Loucy (cell line): Measurements from ENCODE around the gene WDR93.

Source experiments
- H2AFZ ChIP-seq: fragments of 200-600 bp; sonication (generic); 2 replicates; pipeline ENCODE4 v1.6.0; 2016; ENCODE audit warnings: antibody characterized with exemption, mild to moderate bottlenecking, low read length, moderate library complexity
- H3F3A ChIP-seq: fragments of 200-600 bp; 2 replicates; pipeline ENCODE4 v1.6.0; 2016; ENCODE audit warnings: antibody characterized with exemption, low read depth, mild to moderate bottlenecking
- H3K27me3 ChIP-seq: fragments of 200-600 bp; sonication (generic); 2 replicates; pipeline ENCODE4 v1.6.1; 2014; ENCODE audit warnings: low read length, mild to moderate bottlenecking; ENCODE audit not compliant: insufficient read depth, poor library complexity, severe bottlenecking
- H3K36me3 ChIP-seq: fragments of 200-600 bp; sonication (generic); 2 replicates; pipeline ENCODE4 v1.6.1; 2016; ENCODE audit warnings: low read length; ENCODE audit not compliant: insufficient read depth
- H3K4me1 ChIP-seq: fragments of 200-600 bp; sonication (generic); 2 replicates; pipeline ENCODE4 v1.5.1; 2014; ENCODE audit warnings: low read length, mild to moderate bottlenecking; ENCODE audit not compliant: insufficient read depth, poor library complexity, severe bottlenecking
- H3K4me2 ChIP-seq: fragments of 200-600 bp; sonication (generic); 2 replicates; pipeline ENCODE4 v1.6.0; 2014; ENCODE audit warnings: antibody characterized with exemption, low read length, low read depth, mild to moderate bottlenecking; ENCODE audit not compliant: poor library complexity, severe bottlenecking
- H3K4me3 ChIP-seq: fragments of 200-600 bp; sonication (generic); 2 replicates; pipeline ENCODE4 v1.5.1; 2014; ENCODE audit warnings: low read length, mild to moderate bottlenecking, mixed read lengths; ENCODE audit not compliant: poor library complexity, severe bottlenecking
- H3K79me2 ChIP-seq: fragments of 200-600 bp; sonication (generic); 2 replicates; pipeline ENCODE4 v1.6.1; 2014; ENCODE audit warnings: low read length; ENCODE audit not compliant: insufficient read depth
- H3K9ac ChIP-seq: fragments of 200-600 bp; sonication (generic); 2 replicates; pipeline ENCODE4 v1.6.0; 2014; ENCODE audit warnings: mild to moderate bottlenecking, low read depth, low read length, moderate library complexity; ENCODE audit not compliant: poor library complexity, severe bottlenecking
- H3K9me2 ChIP-seq: fragments of 200-600 bp; sonication (generic); replicated peaks from 2 replicates; pipeline ENCODE4 v1.6.1; 2016; ENCODE audit warnings: low read depth, low read length, mixed read lengths
- H3K9me3 ChIP-seq: fragments of 200-600 bp; sonication (generic); 2 replicates; pipeline ENCODE4 v1.6.1; 2014; ENCODE audit warnings: mild to moderate bottlenecking, antibody characterized with exemption, low read length, low read depth; ENCODE audit not compliant: insufficient read depth
- H4K20me1 ChIP-seq: fragments of 200-600 bp; sonication (generic); 2 replicates; pipeline ENCODE4 v1.6.0; 2014; ENCODE audit warnings: antibody characterized with exemption, low read length, mild to moderate bottlenecking; ENCODE audit not compliant: insufficient read depth, poor library complexity, severe bottlenecking
- CTCF ChIP-seq: fragments of 200-600 bp; sonication (generic); conservative IDR thresholded peaks from 2 replicates; pipeline ENCODE4 v1.5.1; 2014; ENCODE audit warnings: mild to moderate bottlenecking, antibody characterized with exemption, low read length
- EZH2phosphoT487 ChIP-seq: fragments of 200-600 bp; IDR thresholded peaks from 2 replicates; pipeline ENCODE4 v1.6.1; 2018; ENCODE audit warnings: antibody characterized with exemption, mild to moderate bottlenecking, moderate library complexity, borderline replicate concordance

The WDR93 gene

GRCh38 chr15:89645680-89646079 lies 44.9 kb upstream of the WDR93 start:
- Histone ChIP-seq H3K27me3 (no peaks in the 10 kb centered on the region), H3K36me3 (no peaks in the 10 kb centered on the region), H3K9me2 (no peaks in the 10 kb centered on the region), H2AFZ (no peak overlapping the region), H3K4me1 (no peaks in the 10 kb centered on the region), H4K20me1 (no peaks in the 10 kb centered on the region), H3F3A (no peaks in the 10 kb centered on the region), H3K9ac (no peak overlapping the region), H3K9me3 (no peaks in the 10 kb centered on the region), H3K79me2 (no peaks in the 10 kb centered on the region), H3K4me3 (no peak overlapping the region), H3K4me2 (no peak overlapping the region)
- no peak for TF ChIP-seq CTCF
- no peak for TF ChIP-seq EZH2phosphoT487

- no peaks in the 10 kb centered on the region for H3K9me2 ChIP-seq
- no peaks in the 10 kb centered on the region for H3K4me1 ChIP-seq
- no peak for TF ChIP-seq CTCF
- no peak for TF ChIP-seq EZH2phosphoT487
- no peak overlapping the region for H3K9ac ChIP-seq
- no peaks in the 10 kb centered on the region for H3F3A ChIP-seq
- no peaks in the 10 kb centered on the region for H3K79me2 ChIP-seq
- no peaks in the 10 kb centered on the region for H3K9me3 ChIP-seq
- no peak overlapping the region for H3K4me2 ChIP-seq
- no peak overlapping the region for H2AFZ ChIP-seq
- no peaks in the 10 kb centered on the region for H3K27me3 ChIP-seq
- no peaks in the 10 kb centered on the region for H3K36me3 ChIP-seq
- no peaks in the 10 kb centered on the region for H4K20me1 ChIP-seq
- no peak overlapping the region for H3K4me3 ChIP-seq
Measured at GRCh38 chr15:89646416-89647141, 44.0 kb upstream of the WDR93 start.

GRCh38 chr15:89647191-89647851 lies 43.3 kb upstream of the WDR93 start:
- Histone ChIP-seq H3K9me3 (no peaks in the 10 kb centered on the region), H3K9ac (no peak overlapping the region), H4K20me1 (no peaks in the 10 kb centered on the region), H3K79me2 (no peaks in the 10 kb centered on the region), H3K9me2 (no peaks in the 10 kb centered on the region), H2AFZ (no peak overlapping the region), H3K4me3 (no peak overlapping the region), H3K4me1 (no peaks in the 10 kb centered on the region), H3K4me2 (no peak overlapping the region), H3K36me3 (no peaks in the 10 kb centered on the region), H3K27me3 (no peaks in the 10 kb centered on the region), H3F3A (no peaks in the 10 kb centered on the region)
- no peak for TF ChIP-seq EZH2phosphoT487
- peak; percentile 59 for TF ChIP-seq CTCF
